HepG2 (cell line): ENCODE data around the gene RAB11FIP5. TPM values are rescaled to one million over a fixed set of nuclear protein-coding genes. Genes with fewer than 3 reads are reported as not detected.

Experiments used
- BORCS8-MEF2B ChIP-seq: sonication (generic); formaldehyde crosslinking; IDR thresholded peaks from 2 replicates; pipeline ENCODE4 v1.8.0; 2022; ENCODE audit warnings: mild to moderate bottlenecking, missing genetic modification reagents
- CREB1 ChIP-seq, 2 experiments: fragments of 450-650 bp in 1 of 2; IDR thresholded peaks; 2 replicates each; pipeline ENCODE4 v1.6.1; 2016 to 2017; ENCODE audit warnings: control low read depth in 1 of 2, mild to moderate bottlenecking in 1 of 2, missing compliant biosample characterization in 1 of 2, missing genetic modification characterization in 1 of 2
- GTF3A ChIP-seq: sonication (generic); formaldehyde crosslinking; conservative IDR thresholded peaks from 2 replicates; pipeline ENCODE4 v1.4.0; 2020; ENCODE audit warnings: mild to moderate bottlenecking, missing genetic modification reagents
- IKZF4 ChIP-seq: sonication (generic); formaldehyde crosslinking; IDR thresholded peaks from 2 replicates; pipeline ENCODE4 v1.5.1; 2020; ENCODE audit warnings: borderline replicate concordance, mild to moderate bottlenecking, low read depth, missing genetic modification reagents; ENCODE audit errors: not compliant biosample characterization
- KDM5B ChIP-seq: sonication (generic); formaldehyde crosslinking; IDR thresholded peaks from 2 replicates; pipeline ENCODE4 v1.4.0; 2020; ENCODE audit warnings: missing genetic modification reagents, mild to moderate bottlenecking, borderline replicate concordance
- KDM6A ChIP-seq: IDR thresholded peaks from 2 replicates; pipeline ENCODE4 v1.6.1; 2016; ENCODE audit warnings: low read depth
- MLLT10 ChIP-seq: sonication (generic); formaldehyde crosslinking; IDR thresholded peaks from 2 replicates; pipeline ENCODE4 v1.4.0; 2020; ENCODE audit warnings: missing genetic modification reagents
- MXI1 ChIP-seq: IDR thresholded peaks from 3 replicates; pipeline ENCODE4 v1.6.1; 2012; ENCODE audit warnings: low read depth, low read length, inconsistent platforms, borderline replicate concordance
- PRMT3 ChIP-seq: sonication (generic); formaldehyde crosslinking; IDR thresholded peaks from 2 replicates; pipeline ENCODE4 v1.8.1; 2022; ENCODE audit warnings: low read depth, mild to moderate bottlenecking, moderate library complexity, missing genetic modification reagents, borderline replicate concordance
- RFX1 ChIP-seq: fragments of 450-650 bp; IDR thresholded peaks from 2 replicates; pipeline ENCODE4 v1.6.1; 2017
- RFXANK ChIP-seq: IDR thresholded peaks from 2 replicates; pipeline ENCODE4 v1.6.1; 2016
- TBX3 ChIP-seq: fragments of 450-650 bp; IDR thresholded peaks from 2 replicates; pipeline ENCODE4 v1.6.1; 2017; ENCODE audit warnings: antibody characterized with exemption, mild to moderate bottlenecking, inconsistent platforms, borderline replicate concordance
- ZNF225 ChIP-seq: sonication (generic); formaldehyde crosslinking; IDR thresholded peaks from 2 replicates; pipeline ENCODE4 v1.4.0; 2020; ENCODE audit warnings: mild to moderate bottlenecking, missing genetic modification reagents
- ZNF337 ChIP-seq: sonication (generic); formaldehyde crosslinking; IDR thresholded peaks from 2 replicates; pipeline ENCODE4 v1.5.1; 2020; ENCODE audit warnings: missing genetic modification reagents, low read depth, mild to moderate bottlenecking, borderline replicate concordance
- ZNF550 ChIP-seq: sonication (generic); formaldehyde crosslinking; IDR thresholded peaks from 2 replicates; pipeline ENCODE4 v1.4.0; 2020; ENCODE audit warnings: mild to moderate bottlenecking, missing genetic modification reagents, borderline replicate concordance
- ZNF7 ChIP-seq: IDR thresholded peaks from 2 replicates; pipeline ENCODE4 v1.6.1; 2016; ENCODE audit warnings: missing biosample characterization, missing genetic modification reagents
- ZNF773 ChIP-seq: sonication (generic); formaldehyde crosslinking; IDR thresholded peaks from 2 replicates; pipeline ENCODE4 v1.4.0; 2020; ENCODE audit warnings: missing genetic modification reagents, borderline replicate concordance
- ZNF788 ChIP-seq: sonication (generic); formaldehyde crosslinking; IDR thresholded peaks from 2 replicates; pipeline ENCODE4 v1.5.0; 2020; ENCODE audit warnings: mild to moderate bottlenecking, missing genetic modification reagents, borderline replicate concordance
- polyA plus RNA-seq, 8 experiments: library from polyadenylated mRNA; depleted of rRNA in 3 of 8; stranded (reverse) in 7 of 8; unstranded in 1 of 8; fragments of >200 nt; fragmentation: Illumina TruSeq in 4 of 8; extraction: Trizol in 4 of 8; gene quantifications; 2 replicates each; pipeline versions ENCODE4 v1.2.1 to v1.2.3, GENCODE V29; 2011 to 2016; ENCODE audit warnings: low read depth in 4 of 8, missing spikeins in 1 of 8, mixed read lengths in 1 of 8; ENCODE audit not compliant: insufficient read depth in 1 of 8
- total RNA-seq, 5 experiments: library from RNA; depleted of rRNA; stranded (reverse); fragments of >200 nt; fragmentation: Illumina TruSeq; extraction: Trizol; gene quantifications; 2 replicates each; pipeline ENCODE4 v1.2.3, GENCODE V29; 2016; ENCODE audit warnings: low read depth in 1 of 5
- TF ChIP-seq, protein P1 (sequence below): sonication (generic); formaldehyde crosslinking; IDR thresholded peaks from 2 replicates; pipeline ENCODE4 v1.4.0; 2020; ENCODE audit warnings: missing genetic modification reagents, borderline replicate concordance
- TF ChIP-seq, protein P2 (sequence below): sonication (generic); formaldehyde crosslinking; IDR thresholded peaks from 2 replicates; pipeline ENCODE4 v1.5.0; 2020; ENCODE audit warnings: missing genetic modification reagents, mild to moderate bottlenecking, borderline replicate concordance
- TF ChIP-seq, protein P3 (sequence below): IDR thresholded peaks from 2 replicates; pipeline ENCODE4 v1.6.1; 2016; ENCODE audit warnings: low read depth, control low read depth
- TF ChIP-seq, protein P4 (sequence below): sonication (generic); formaldehyde crosslinking; IDR thresholded peaks from 2 replicates; pipeline ENCODE4 v1.5.0; 2020; ENCODE audit warnings: mild to moderate bottlenecking, missing genetic modification reagents

The RAB11FIP5 gene
- total and polyA plus RNA-seq, 2 of the 13 experiments (the other 11 are each of a cell fraction or from before 2014, with no cell fraction given) = 9.4 to 22.9 TPM

DNA sequence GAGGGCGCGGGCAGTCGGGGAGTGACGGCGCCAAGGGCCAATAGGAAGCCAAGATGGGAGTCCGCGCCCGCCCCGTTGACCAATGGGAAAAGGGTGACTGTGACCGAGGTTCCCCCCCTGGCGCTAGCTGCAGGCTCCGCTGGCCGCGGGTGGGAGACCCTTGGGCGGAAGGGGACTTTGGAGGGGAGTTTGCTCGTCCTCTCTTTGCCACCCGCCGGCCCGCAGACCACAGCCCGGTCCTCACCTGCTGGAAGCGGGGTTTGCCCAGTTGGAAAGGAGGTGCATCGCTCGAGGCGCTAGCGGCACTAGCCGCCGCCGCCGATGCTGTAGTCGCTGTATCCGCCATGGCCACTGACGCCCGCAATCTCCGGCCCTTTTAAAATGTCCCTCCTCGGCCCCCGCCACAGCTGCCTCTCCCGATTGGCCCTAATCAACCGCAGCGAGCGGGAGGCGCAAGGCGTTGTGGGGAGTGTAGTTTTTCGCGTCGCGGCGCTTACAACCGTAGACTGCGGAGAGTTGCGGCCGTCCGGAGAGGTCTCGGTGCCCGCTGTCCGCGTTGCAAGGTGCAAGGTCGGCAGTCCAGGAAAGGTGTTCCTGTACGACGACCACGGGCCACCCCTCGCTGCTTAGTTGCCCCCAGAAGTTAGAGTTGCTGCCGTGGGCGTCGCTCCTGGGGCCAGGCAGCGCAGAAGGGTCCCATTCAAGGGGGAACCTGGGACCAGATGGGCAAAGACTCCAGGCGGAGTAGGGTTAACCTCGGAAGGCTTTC, 41.2 kb downstream of the RAB11FIP5 start, which contains the start of gene SFXN5 (continued):
- TF ChIP-seq PRMT3 (CRISPR knock-in tag) = no peak
- TF ChIP-seq IKZF4 = peak; percentile 76
- 0 out of 2 replicates have a peak, but pooled peaks have one; percentile 66 for TF ChIP-seq ZNF337 (CRISPR knock-in tag)
- TF ChIP-seq, protein P1, sequence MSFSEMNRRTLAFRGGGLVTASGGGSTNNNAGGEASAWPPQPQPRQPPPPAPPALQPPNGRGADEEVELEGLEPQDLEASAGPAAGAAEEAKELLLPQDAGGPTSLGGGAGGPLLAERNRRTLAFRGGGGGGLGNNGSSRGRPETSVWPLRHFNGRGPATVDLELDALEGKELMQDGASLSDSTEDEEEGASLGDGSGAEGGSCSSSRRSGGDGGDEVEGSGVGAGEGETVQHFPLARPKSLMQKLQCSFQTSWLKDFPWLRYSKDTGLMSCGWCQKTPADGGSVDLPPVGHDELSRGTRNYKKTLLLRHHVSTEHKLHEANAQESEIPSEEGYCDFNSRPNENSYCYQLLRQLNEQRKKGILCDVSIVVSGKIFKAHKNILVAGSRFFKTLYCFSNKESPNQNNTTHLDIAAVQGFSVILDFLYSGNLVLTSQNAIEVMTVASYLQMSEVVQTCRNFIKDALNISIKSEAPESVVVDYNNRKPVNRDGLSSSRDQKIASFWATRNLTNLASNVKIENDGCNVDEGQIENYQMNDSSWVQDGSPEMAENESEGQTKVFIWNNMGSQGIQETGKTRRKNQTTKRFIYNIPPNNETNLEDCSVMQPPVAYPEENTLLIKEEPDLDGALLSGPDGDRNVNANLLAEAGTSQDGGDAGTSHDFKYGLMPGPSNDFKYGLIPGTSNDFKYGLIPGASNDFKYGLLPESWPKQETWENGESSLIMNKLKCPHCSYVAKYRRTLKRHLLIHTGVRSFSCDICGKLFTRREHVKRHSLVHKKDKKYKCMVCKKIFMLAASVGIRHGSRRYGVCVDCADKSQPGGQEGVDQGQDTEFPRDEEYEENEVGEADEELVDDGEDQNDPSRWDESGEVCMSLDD (CRISPR knock-in tag) = 0 out of 2 replicates have a peak, but pooled peaks have one; percentile 10
- TF ChIP-seq KDM5B = peak; percentile 65
- no peak for TF ChIP-seq KDM6A
- no peak for TF ChIP-seq ZNF550
- TF ChIP-seq RFX1 = no peak
- TF ChIP-seq MLLT10 (CRISPR knock-in tag) = no peak
- TF ChIP-seq ZNF7 = no peak
- no peak for TF ChIP-seq RFXANK (CRISPR knock-in tag)
- peak; percentile 82; the same call in 1 of the 2 replicates for TF ChIP-seq BORCS8-MEF2B
- peak; percentile 89 for TF ChIP-seq ZNF788
- no peak for TF ChIP-seq GTF3A
- no peak; the same call in 1 of the 2 replicates for TF ChIP-seq ZNF225 (CRISPR knock-in tag)
- peak; percentile 84 for TF ChIP-seq CREB1 (IDR thresholded peaks at IDR 0.05)
- TF ChIP-seq CREB1 (CRISPR knock-in tag; IDR thresholded peaks at IDR 0.05) = peak; percentile 85
- TF ChIP-seq, protein P2, sequence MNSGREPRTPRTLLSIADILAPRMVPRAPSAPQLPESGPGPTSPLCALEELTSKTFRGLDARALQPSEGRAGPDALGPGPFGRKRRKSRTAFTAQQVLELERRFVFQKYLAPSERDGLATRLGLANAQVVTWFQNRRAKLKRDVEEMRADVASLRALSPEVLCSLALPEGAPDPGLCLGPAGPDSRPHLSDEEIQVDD (CRISPR knock-in tag) = 0 out of 2 replicates have a peak, but pooled peaks have one; percentile 35
- TF ChIP-seq ZNF773 = no peak; the same call in 1 of the 2 replicates
- TF ChIP-seq, protein P3, sequence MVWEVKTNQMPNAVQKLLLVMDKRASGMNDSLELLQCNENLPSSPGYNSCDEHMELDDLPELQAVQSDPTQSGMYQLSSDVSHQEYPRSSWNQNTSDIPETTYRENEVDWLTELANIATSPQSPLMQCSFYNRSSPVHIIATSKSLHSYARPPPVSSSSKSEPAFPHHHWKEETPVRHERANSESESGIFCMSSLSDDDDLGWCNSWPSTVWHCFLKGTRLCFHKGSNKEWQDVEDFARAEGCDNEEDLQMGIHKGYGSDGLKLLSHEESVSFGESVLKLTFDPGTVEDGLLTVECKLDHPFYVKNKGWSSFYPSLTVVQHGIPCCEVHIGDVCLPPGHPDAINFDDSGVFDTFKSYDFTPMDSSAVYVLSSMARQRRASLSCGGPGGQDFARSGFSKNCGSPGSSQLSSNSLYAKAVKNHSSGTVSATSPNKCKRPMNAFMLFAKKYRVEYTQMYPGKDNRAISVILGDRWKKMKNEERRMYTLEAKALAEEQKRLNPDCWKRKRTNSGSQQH = peak; percentile 66; the same call in 1 of the 2 replicates
- peak; percentile 71; the same call in 2 of the 3 replicates for TF ChIP-seq MXI1
- peak; percentile 63; the same call in 1 of the 2 replicates for TF ChIP-seq TBX3
- TF ChIP-seq, protein P4, sequence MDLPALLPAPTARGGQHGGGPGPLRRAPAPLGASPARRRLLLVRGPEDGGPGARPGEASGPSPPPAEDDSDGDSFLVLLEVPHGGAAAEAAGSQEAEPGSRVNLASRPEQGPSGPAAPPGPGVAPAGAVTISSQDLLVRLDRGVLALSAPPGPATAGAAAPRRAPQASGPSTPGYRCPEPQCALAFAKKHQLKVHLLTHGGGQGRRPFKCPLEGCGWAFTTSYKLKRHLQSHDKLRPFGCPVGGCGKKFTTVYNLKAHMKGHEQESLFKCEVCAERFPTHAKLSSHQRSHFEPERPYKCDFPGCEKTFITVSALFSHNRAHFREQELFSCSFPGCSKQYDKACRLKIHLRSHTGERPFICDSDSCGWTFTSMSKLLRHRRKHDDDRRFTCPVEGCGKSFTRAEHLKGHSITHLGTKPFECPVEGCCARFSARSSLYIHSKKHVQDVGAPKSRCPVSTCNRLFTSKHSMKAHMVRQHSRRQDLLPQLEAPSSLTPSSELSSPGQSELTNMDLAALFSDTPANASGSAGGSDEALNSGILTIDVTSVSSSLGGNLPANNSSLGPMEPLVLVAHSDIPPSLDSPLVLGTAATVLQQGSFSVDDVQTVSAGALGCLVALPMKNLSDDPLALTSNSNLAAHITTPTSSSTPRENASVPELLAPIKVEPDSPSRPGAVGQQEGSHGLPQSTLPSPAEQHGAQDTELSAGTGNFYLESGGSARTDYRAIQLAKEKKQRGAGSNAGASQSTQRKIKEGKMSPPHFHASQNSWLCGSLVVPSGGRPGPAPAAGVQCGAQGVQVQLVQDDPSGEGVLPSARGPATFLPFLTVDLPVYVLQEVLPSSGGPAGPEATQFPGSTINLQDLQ (CRISPR knock-in tag) = no peak
